ENCODE measurements around the gene CCDC27.

CCDC27 gene

GRCh38 chr1:3718764-3719163 is 33.5 kb upstream of the CCDC27 start:
- no peak for DNase-seq

- DNase-seq: no peak
Observed at GRCh38 chr1:3721955-3722465, 30.2 kb upstream of the CCDC27 start.

- no peak for DNase-seq
Observed at GRCh38 chr1:3722846-3723245, 29.4 kb upstream of the CCDC27 start.

- DNase-seq: peak; percentile 80
Observed at GRCh38 chr1:3724416-3725030, 27.7 kb upstream of the CCDC27 start.

GRCh38 chr1:3725366-3725765 is 26.9 kb upstream of the CCDC27 start:
- DNase-seq: no peak

- DNase-seq: no peak
Observed at GRCh38 chr1:3727042-3727824, 25.0 kb upstream of the CCDC27 start.

- DNase-seq: no peak
Observed at GRCh38 chr1:3727825-3728776, 24.1 kb upstream of the CCDC27 start.

GRCh38 chr1:3729594-3730542 is 22.4 kb upstream of the CCDC27 start:
- DNase-seq: no peak

GRCh38 chr1:3730543-3731247 is 21.6 kb upstream of the CCDC27 start:
- no peak for DNase-seq

GRCh38 chr1:3731583-3732433 is 20.4 kb upstream of the CCDC27 start:
- DNase-seq: no peak

- DNase-seq: no peak
Observed at GRCh38 chr1:3732434-3733093, 19.7 kb upstream of the CCDC27 start.

GRCh38 chr1:3733094-3733882 is 19.0 kb upstream of the CCDC27 start:
- no peak for DNase-seq

GRCh38 chr1:3733883-3734589 is 18.2 kb upstream of the CCDC27 start:
- DNase-seq: no peak

- DNase-seq: no peak
Observed at GRCh38 chr1:3734602-3735001, 17.6 kb upstream of the CCDC27 start.

GRCh38 chr1:3735027-3735681 is 17.1 kb upstream of the CCDC27 start:
- DNase-seq: no peak

- no peak for DNase-seq
Observed at GRCh38 chr1:3735688-3736087, 16.6 kb upstream of the CCDC27 start.

GRCh38 chr1:3736131-3736561 is 16.1 kb upstream of the CCDC27 start:
- no peak for DNase-seq

GRCh38 chr1:3736708-3737107 is 15.5 kb upstream of the CCDC27 start:
- DNase-seq: no peak
